ENCODE results near the gene VPS18.

The VPS18 gene

GRCh38 chr15:40937762-40938535 is 43.7 kb downstream of the VPS18 start:
- DNase-seq, result peak; percentile 13

- DNase-seq, result no peak
Observed at GRCh38 chr15:40938536-40938870, 44.3 kb downstream of the VPS18 start.

GRCh38 chr15:40940296-40940801 is 46.1 kb downstream of the VPS18 start:
- DNase-seq, result no peak

GRCh38 chr15:40941068-40941527 is 46.8 kb downstream of the VPS18 start:
- DNase-seq, result no peak

GRCh38 chr15:40941528-40942336 is 47.5 kb downstream of the VPS18 start:
- peak; percentile 16 for DNase-seq

- no peak for DNase-seq
Observed at GRCh38 chr15:40942337-40942854, 48.1 kb downstream of the VPS18 start.

- DNase-seq, result no peak
Observed at GRCh38 chr15:40942878-40943277, 48.6 kb downstream of the VPS18 start.

- no peak for DNase-seq
Observed at GRCh38 chr15:40943764-40944365, 49.6 kb downstream of the VPS18 start.

- DNase-seq, result no peak
Observed at GRCh38 chr15:40944510-40945296, 50.5 kb downstream of the VPS18 start.

GRCh38 chr15:40948706-40949473 is 54.6 kb downstream of the VPS18 start:
- DNase-seq, result no peak

GRCh38 chr15:40949756-40950207 is 55.5 kb downstream of the VPS18 start:
- no peak for DNase-seq

- no peak for DNase-seq
Observed at GRCh38 chr15:40951764-40952163, 57.5 kb downstream of the VPS18 start.

GRCh38 chr15:40952301-40952900 is 58.2 kb downstream of the VPS18 start:
- DNase-seq, result no peak

- DNase-seq, result peak; percentile 84
Observed at GRCh38 chr15:40952901-40953712, 58.9 kb downstream of the VPS18 start, which contains the start of gene CHAC1. TSS of gene CHAC1 (plus strand) at chr15:40953471. CDS start at chr15:40953584, 113 bp downstream.
